HG03575 (cell line): ENCODE measurements around the gene B4GALT5.

Experiments used
- ATAC-seq: cut with Tn5 transposase; IDR thresholded peaks from one replicate; pipeline ENCODE4 v1.9.1; 2021; ENCODE audit not compliant: unreplicated experiment, insufficient number of reproducible peaks, low FRiP score; ENCODE audit errors: extremely low read depth

The B4GALT5 gene

DNA sequence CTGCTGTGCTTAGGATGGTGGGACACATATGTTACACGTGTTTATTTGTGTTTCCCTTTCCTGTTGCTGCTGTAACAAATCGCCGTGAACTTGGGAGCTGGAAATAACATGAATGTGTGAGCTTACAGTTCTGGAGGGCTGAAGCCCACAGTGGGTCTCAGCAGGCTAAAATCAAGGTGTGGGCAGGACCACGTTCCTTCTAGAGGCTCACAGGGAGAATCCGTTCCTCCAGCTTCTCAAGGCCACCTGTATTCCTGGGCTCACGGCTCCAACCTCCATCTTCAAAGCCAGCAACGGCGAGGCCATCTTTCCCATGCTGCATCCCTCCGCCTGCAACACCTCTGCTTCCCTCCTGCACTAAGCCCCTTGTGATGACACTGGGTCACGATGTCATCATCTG is 118.3 kb downstream of the B4GALT5 start:
- no peak for ATAC-seq

GRCh38 chr20:49594931-49595315 is 118.8 kb downstream of the B4GALT5 start:
- ATAC-seq: no peak

GRCh38 chr20:49594143-49594930 is 119.3 kb downstream of the B4GALT5 start:
- ATAC-seq: no peak

DNA sequence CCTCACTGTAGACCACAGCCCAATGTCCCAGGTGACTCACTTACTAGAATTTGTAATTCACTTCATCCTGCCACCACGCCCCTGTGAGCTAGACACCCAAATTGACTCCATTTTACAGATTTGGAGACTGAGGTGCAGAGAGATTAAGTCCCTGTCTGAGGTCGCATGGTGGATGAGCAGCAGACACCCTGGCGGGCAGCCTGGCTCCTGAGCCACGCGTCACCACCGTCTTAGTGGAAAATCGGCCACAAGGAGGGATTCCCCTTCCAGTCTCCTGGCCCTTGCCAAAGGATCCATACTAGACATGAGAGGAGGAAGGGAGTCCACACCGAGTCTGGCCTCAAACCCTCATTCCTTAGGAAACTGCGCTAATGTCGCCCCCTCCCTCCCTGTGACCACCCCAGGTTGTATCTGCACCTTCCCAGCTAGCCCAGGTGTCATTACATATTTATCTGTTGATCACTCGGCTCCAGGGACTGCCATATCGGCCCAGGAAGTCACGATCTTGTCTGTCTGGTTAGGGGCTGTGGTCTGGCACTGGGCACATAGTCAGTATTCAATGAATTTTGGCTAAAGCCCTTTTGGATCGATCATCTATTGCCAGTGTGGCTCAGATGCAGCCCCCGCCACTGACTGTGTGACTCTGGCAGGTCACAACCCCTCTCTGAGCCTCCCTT is 120.1 kb downstream of the B4GALT5 start:
- ATAC-seq: no peak

- ATAC-seq: no peak
These were observed 121.6 kb downstream of the B4GALT5 start for GRCh38 chr20:49592120-49592519.

DNA sequence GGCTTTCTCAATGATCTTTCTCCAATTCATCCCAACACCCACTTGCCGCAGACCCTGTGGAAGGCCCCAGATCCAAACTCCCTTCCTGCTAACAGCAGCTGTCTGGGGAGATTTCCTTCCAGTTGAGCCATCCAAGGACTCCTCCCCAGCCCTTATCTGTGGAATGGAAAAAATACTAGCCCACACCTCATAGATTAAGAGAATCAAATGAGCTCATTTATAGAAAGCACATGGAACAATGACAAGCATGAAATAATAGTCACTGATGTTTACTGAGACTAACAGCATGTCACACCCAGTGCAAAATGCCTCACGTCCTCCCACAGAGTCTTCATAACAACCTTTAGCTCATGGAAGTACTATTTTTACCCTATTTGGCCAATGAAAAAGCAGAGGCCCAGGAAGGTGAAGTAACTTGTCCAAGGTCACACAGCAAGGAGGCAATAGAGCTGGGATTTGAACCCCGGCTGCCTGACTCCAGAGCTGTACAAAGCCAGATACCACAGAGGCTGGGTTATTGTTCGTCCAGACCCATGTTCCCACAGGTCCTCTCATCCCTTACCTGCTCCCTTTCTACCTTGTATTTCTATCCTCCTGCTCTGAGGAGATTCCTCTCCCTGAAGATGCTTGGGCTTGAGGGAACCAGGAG is 122.3 kb downstream of the B4GALT5 start:
- ATAC-seq: no peak

DNA sequence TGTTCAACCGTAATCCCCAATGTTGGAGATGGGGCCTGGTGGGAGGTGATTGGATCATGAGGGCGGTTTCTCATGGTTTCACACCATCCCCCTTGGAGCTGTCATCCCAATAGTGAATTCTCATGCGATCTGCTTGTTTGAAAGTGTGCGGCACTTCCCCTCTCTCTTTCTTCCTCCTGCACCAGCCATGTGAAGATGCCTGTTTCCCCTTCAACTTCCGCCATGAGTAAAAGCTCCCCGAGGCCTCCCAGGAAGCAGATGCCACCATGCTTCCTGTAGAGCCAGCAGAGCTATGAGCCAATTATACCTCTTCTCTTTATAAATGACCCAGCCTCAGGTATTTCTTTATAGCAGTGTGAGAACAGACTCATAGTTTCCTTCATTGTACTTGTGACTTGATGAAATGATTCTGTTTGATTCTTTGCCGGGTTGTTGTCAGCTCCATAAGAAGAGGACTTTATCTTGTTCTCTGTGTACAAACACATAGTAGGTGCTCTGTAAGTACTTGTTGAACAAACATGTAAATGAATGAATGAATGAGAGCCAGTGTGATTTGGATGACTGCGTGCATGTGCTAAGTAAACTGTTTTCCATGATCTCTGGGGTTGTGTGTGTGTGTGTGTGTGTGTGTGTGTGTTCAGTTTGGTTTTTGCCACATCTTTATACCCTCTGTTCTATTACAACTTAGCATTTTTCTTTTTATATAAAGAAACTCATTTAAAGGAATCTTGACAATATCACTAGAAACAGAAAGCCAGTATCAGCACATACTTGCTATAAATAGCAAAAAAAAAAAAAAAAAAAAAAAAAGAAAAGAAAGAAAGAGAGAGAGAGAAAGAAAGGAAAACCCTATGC is 123.3 kb downstream of the B4GALT5 start:
- no peak for ATAC-seq

- ATAC-seq: no peak
These were observed 123.9 kb downstream of the B4GALT5 start for GRCh38 chr20:49589747-49590146.

DNA sequence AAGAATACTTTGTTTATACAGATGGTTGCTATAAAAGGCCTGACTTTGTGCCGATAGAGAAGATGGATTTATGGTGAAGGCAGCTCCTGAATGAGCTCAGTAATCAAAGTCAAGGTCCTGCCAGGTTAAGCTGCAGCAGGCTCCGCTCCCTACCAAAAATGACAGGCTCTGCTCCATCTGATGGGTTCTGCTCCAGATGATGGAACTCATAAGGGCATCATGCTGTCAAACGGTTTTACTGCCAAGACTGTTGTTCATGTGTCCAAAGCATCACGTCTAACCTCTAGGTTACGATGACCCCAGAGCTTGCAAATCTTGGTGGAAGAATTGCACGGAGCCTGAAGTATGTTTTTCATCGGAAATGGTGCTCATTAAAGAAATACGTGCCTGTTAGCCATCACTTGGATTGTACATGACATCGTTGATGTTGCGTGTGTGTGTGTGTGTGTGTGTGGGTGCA is 126.5 kb downstream of the B4GALT5 start:
- ATAC-seq: no peak

DNA sequence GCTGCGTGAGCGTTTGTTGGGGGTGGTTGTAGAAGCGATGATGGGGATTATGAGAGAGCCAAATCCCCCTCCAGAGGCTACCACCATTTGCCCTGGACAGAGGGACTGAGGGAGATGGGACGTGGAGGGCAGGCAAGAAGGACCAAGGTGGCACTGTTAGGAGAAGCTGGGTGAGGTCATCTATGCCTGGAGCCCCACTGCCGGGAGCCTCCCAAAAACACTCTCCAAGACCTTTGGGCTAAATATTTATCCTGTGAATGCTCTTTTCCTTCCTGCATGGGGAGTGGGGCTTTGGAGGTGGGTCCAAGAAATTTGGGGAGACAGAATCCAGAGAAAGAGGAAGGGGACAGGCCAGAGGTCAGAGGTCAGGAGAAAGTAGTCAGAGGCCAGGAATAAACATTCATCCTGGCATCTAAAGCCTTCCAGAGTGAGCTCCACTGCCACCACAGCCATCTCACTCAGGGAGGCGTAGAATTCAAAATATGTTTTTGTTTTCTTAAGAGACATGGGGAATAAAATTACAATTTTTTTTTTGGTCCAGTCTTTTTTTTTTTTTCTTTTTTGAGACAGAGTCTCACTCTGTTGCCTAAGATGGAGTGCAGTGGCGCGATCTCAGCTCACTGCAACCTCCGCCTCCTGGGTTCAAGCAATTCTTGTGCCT is 128.0 kb downstream of the B4GALT5 start:
- no peak for ATAC-seq

GRCh38 chr20:49584418-49585382 is 129.0 kb downstream of the B4GALT5 start:
- ATAC-seq: no peak

GRCh38 chr20:49583669-49584417 is 129.8 kb downstream of the B4GALT5 start:
- no peak for ATAC-seq

DNA sequence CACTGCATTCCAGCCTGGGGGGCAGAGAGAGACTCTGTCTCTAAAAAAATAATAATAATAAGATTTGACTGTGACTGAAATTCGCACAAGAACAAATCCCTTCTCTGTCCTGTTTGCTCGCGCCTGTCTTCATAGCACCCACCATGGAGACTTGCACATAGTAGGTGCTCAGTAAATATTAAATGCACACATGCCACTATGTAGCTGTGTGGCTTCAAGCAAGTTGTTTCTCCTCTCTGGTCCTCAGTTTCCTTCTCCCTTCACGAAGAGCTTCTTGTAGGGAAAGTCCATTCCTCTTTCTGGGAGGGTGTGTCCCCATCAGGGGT is 130.4 kb downstream of the B4GALT5 start:
- no peak for ATAC-seq
